ENCODE results near the gene ATP5ME. TPM values are rescaled to one million over a fixed set of nuclear protein-coding genes. Genes with fewer than 3 reads are reported as not detected.

The ATP5ME gene
- total RNA-seq, 1 experiment from 2014 or later: 425 TPM

- no CpG with 5 or more reads among the region's 3 CpGs for WGBS (ENCODE audit: extremely low coverage, insufficient read length, low lambda C conversion rate)
- no peaks in the 10 kb centered on the region for H3K9me3 ChIP-seq (ENCODE audit: control insufficient read depth, low read depth, low read length)
Observed at GRCh38 chr4:712093-712492, 38.0 kb upstream of the ATP5ME start.

More at GRCh38 chr4:712093-712492, 38.0 kb upstream of the ATP5ME start:
- DNase-seq: no peak
- Histone ChIP-seq H4K5ac (ENCODE audit: insufficient read length, low read depth, low read length) (no peak overlapping the region), H3K18ac (ENCODE audit: insufficient read length, low read depth, low read length) (no peak overlapping the region), H2BK5ac (ENCODE audit: insufficient read length, low read length) (no peak overlapping the region), H3K27ac (ENCODE audit: insufficient read length, low read depth, low read length) (no peak overlapping the region), H3K27me3 (ENCODE audit: insufficient read depth, low read length) (no peaks in the 10 kb centered on the region), H3K14ac (ENCODE audit: insufficient read depth, low read length) (no peak overlapping the region), H3K9ac (ENCODE audit: extremely low read depth, insufficient read length, low read length) (no peak overlapping the region), H2AK5ac (ENCODE audit: insufficient read length, low read length) (no peak overlapping the region), H4K20me1 (ENCODE audit: control insufficient read depth, insufficient read depth, insufficient read length) (peaks cover 4% of the 10 kb centered on the region), H3K79me1 (ENCODE audit: insufficient read depth, low read depth, low read length, poor library complexity, severe bottlenecking) (peaks cover 20% of the 10 kb centered on the region), H3K23me2 (ENCODE audit: insufficient read length, low read depth, low read length, poor library complexity, severe bottlenecking) (no peaks in the 10 kb centered on the region), H4K91ac (ENCODE audit: insufficient read length, low read depth, low read length) (no peak overlapping the region), H3K4ac (ENCODE audit: low read depth, low read length) (no peak overlapping the region), H3K4me2 (ENCODE audit: insufficient read depth, insufficient read length, low read length) (no peak overlapping the region), H3T11ph (ENCODE audit: low read length) (no peak overlapping the region), H3K79me2 (ENCODE audit: insufficient read depth, low read length) (peaks cover 42% of the 10 kb centered on the region; the same call in 1 of the 2 replicates), H2AFZ (ENCODE audit: low read length) (no peak overlapping the region), H4K8ac (replicated peaks; ENCODE audit: insufficient read length, low read depth, low read length) (no peak overlapping the region), H2BK120ac (ENCODE audit: low read depth, low read length, poor library complexity, severe bottlenecking) (no peak overlapping the region), H2BK12ac (ENCODE audit: insufficient read length, low read depth, low read length) (no peak overlapping the region), H2BK20ac (ENCODE audit: low read depth, low read length, poor library complexity, severe bottlenecking) (no peak overlapping the region), H3K56ac (ENCODE audit: insufficient read length, low read depth, low read length) (no peak overlapping the region), H3K23ac (ENCODE audit: insufficient read length, low read depth, low read length) (no peak overlapping the region), H3K4me1 (ENCODE audit: insufficient read depth, low read length) (no peaks in the 10 kb centered on the region), H2BK15ac (ENCODE audit: low read depth, low read length) (no peak overlapping the region)
- Mint-ChIP-seq H3K36me3 (ENCODE audit: insufficient read depth in 1 of 3, low read depth in 3 of 3) (peaks cover 28 to 33% (median 28%) of the 10 kb centered on the region in 3 experiments), H3K4me1 (peaks cover 3 to 5% of the 10 kb centered on the region in 2 experiments; a peak in 3 of 4 replicates), H3K27me3 (ENCODE audit: low read depth) (no peaks in the 10 kb centered on the region), H3K9me3 (peaks cover 0 to 4% of the 10 kb centered on the region in 2 experiments; a peak in 2 of 5 replicates), H3K4me3 (no peak overlapping the region), H3K27ac (no peak overlapping the region)
- no peak for TF ChIP-seq CTCF (conservative IDR thresholded peaks at IDR 0.05)

Measured in H9 (cell line).